ENCODE data around the gene LRP8.

Gene LRP8

DNA sequence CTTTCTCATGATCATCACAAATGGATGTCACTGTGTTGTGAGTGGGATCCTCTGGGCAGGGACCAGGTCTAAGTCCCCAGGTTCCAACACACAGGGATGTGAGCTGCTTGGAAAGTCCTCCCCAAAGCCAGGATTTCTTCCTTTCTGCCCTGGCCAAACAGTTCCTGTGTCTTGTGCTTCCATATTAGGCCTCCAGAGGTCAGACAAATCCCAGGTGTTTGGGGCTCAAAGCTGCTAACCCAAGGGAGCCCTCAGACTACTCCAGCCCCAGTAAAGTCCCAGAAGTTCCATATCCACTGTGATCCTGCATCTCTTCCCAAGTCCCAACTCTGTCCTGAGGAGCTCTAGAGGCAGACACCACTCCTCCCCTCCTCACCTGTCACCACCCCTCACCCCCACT lies 61.8 kb downstream of the LRP8 start:
- Histone ChIP-seq H2AFZ (ENCODE audit: low read depth, low read length) (no peak overlapping the region), H3K27me3 (ENCODE audit: low read depth, low read length) (no peaks in the 10 kb centered on the region), H3K27ac (ENCODE audit: low read length) (no peak overlapping the region), H3K79me2 (ENCODE audit: low read length) (no peaks in the 10 kb centered on the region), H3K4me3 (ENCODE audit: low read length) (no peak overlapping the region), H3K9me3 (ENCODE audit: insufficient read depth, low read length) (no peaks in the 10 kb centered on the region), H3K9ac (ENCODE audit: low read length) (no peak overlapping the region), H3K4me1 (ENCODE audit: low read length) (peaks cover 23% of the 10 kb centered on the region), H3K36me3 (replicated peaks; ENCODE audit: low read depth, low read length) (peaks cover 54% of the 10 kb centered on the region), H3K4me2 (ENCODE audit: low read length) (no peak overlapping the region), H4K20me1 (ENCODE audit: insufficient read depth, low read length) (no peaks in the 10 kb centered on the region)
- TF ChIP-seq, protein P1, sequence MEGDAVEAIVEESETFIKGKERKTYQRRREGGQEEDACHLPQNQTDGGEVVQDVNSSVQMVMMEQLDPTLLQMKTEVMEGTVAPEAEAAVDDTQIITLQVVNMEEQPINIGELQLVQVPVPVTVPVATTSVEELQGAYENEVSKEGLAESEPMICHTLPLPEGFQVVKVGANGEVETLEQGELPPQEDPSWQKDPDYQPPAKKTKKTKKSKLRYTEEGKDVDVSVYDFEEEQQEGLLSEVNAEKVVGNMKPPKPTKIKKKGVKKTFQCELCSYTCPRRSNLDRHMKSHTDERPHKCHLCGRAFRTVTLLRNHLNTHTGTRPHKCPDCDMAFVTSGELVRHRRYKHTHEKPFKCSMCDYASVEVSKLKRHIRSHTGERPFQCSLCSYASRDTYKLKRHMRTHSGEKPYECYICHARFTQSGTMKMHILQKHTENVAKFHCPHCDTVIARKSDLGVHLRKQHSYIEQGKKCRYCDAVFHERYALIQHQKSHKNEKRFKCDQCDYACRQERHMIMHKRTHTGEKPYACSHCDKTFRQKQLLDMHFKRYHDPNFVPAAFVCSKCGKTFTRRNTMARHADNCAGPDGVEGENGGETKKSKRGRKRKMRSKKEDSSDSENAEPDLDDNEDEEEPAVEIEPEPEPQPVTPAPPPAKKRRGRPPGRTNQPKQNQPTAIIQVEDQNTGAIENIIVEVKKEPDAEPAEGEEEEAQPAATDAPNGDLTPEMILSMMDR (IDR thresholded peaks at IDR 0.05; ENCODE audit: low read depth, low read length): peak; percentile 20; the same call in 1 of the 2 replicates
- TF ChIP-seq EZH2phosphoT487 (IDR thresholded peaks at IDR 0.05; ENCODE audit: low read depth): no peak

DNA sequence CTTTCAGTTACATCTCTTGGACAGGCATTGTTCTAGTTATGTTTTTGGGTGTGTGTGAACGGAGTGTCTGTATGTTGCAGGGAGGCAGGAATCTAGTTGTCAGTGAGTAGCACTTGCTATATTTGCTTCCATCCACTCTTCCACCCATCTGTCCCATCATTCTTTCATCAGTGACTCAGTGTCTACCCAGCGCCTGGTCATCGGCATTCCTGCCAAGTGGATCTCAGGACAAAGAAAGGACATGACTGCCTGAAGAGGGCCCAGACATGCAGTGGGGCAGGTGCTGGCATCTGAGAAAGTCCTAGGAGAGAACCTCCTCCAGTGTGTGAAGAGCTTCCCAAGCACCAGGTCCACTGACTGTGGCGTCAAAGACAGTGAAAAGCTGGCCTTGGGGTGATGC lies 62.3 kb downstream of the LRP8 start:
- no peak overlapping the region for H3K4me2 ChIP-seq (ENCODE audit: low read length)
- no peak overlapping the region for H3K4me3 ChIP-seq (ENCODE audit: low read length)
- no peaks in the 10 kb centered on the region for H4K20me1 ChIP-seq (ENCODE audit: insufficient read depth, low read length)
- peaks cover 52% of the 10 kb centered on the region for H3K36me3 ChIP-seq (replicated peaks; ENCODE audit: low read depth, low read length)
- H3K27ac ChIP-seq (ENCODE audit: low read length): no peak overlapping the region
- no peak overlapping the region for H3K9ac ChIP-seq (ENCODE audit: low read length)
- no peak overlapping the region for H2AFZ ChIP-seq (ENCODE audit: low read depth, low read length)
- no peaks in the 10 kb centered on the region for H3K9me3 ChIP-seq (ENCODE audit: insufficient read depth, low read length)
- H3K4me1 ChIP-seq (ENCODE audit: low read length): peaks cover 23% of the 10 kb centered on the region
- no peaks in the 10 kb centered on the region for H3K79me2 ChIP-seq (ENCODE audit: low read length)
- H3K27me3 ChIP-seq (ENCODE audit: low read depth, low read length): no peaks in the 10 kb centered on the region
- TF ChIP-seq, protein P1 (IDR thresholded peaks at IDR 0.05; ENCODE audit: low read depth, low read length): no peak
- no peak for TF ChIP-seq EZH2phosphoT487 (IDR thresholded peaks at IDR 0.05; ENCODE audit: low read depth)

DNA sequence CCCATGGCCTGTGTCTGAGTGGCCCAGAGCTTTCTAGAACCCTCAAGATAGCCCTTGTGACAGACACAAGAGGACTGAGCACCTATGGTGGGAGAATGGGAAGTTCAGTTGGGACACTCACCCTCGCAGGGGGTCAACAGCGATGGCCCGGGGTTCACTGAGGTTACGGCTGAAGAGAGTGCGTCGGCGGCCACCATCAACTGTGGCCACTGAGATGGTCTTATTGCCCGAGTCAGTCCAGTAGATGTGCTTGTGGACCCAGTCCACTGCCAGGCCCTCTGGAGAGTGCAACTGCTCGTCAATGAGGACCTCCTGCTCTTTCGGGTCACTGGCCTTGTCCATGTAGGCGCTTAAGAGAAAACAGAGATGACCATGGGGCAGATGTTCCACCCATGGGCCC lies 63.8 kb downstream of the LRP8 start:
- H3K4me3 ChIP-seq (ENCODE audit: low read length): no peak overlapping the region
- no peaks in the 10 kb centered on the region for H3K9me3 ChIP-seq (ENCODE audit: insufficient read depth, low read length)
- peaks cover 56% of the 10 kb centered on the region for H3K36me3 ChIP-seq (replicated peaks; ENCODE audit: low read depth, low read length)
- no peak overlapping the region for H2AFZ ChIP-seq (ENCODE audit: low read depth, low read length)
- H3K27me3 ChIP-seq (ENCODE audit: low read depth, low read length): no peaks in the 10 kb centered on the region
- no peak overlapping the region for H3K9ac ChIP-seq (ENCODE audit: low read length)
- no peak for TF ChIP-seq EZH2phosphoT487 (IDR thresholded peaks at IDR 0.05; ENCODE audit: low read depth)
- TF ChIP-seq, protein P1 (IDR thresholded peaks at IDR 0.05; ENCODE audit: low read depth, low read length): no peak
- no peaks in the 10 kb centered on the region for H3K79me2 ChIP-seq (ENCODE audit: low read length)
- H4K20me1 ChIP-seq (ENCODE audit: insufficient read depth, low read length): no peaks in the 10 kb centered on the region
- H3K27ac ChIP-seq (ENCODE audit: low read length): no peak overlapping the region
- no peak overlapping the region for H3K4me2 ChIP-seq (ENCODE audit: low read length)
- peaks cover 22% of the 10 kb centered on the region for H3K4me1 ChIP-seq (ENCODE audit: low read length)

- Histone ChIP-seq H3K4me3 (ENCODE audit: low read length) (no peak overlapping the region), H3K9ac (ENCODE audit: low read length) (no peak overlapping the region), H2AFZ (ENCODE audit: low read depth, low read length) (no peak overlapping the region), H3K79me2 (ENCODE audit: low read length) (no peaks in the 10 kb centered on the region), H3K4me2 (ENCODE audit: low read length) (no peak overlapping the region), H3K27ac (ENCODE audit: low read length) (no peak overlapping the region), H3K4me1 (ENCODE audit: low read length) (peaks cover 22% of the 10 kb centered on the region), H4K20me1 (ENCODE audit: insufficient read depth, low read length) (no peaks in the 10 kb centered on the region), H3K9me3 (ENCODE audit: insufficient read depth, low read length) (no peaks in the 10 kb centered on the region), H3K36me3 (replicated peaks; ENCODE audit: low read depth, low read length) (peaks cover 54% of the 10 kb centered on the region), H3K27me3 (ENCODE audit: low read depth, low read length) (no peaks in the 10 kb centered on the region)
- TF ChIP-seq, protein P1 (IDR thresholded peaks at IDR 0.05; ENCODE audit: low read depth, low read length): no peak
- TF ChIP-seq EZH2phosphoT487 (IDR thresholded peaks at IDR 0.05; ENCODE audit: low read depth): no peak
Measured at GRCh38 chr1:53262000-53262399, 65.9 kb downstream of the LRP8 start.
